Osteoblast (primary cell): ENCODE results near the gene NECTIN3. TPM values are rescaled to one million over a fixed set of nuclear protein-coding genes. Genes with fewer than 3 reads are reported as not detected.

Experiments
- DNase-seq: peaks from one replicate; pipeline ENCODE4 v3.0.0; 2011; ENCODE audit warnings: low spot score, mixed read lengths; ENCODE audit not compliant: insufficient read length; ENCODE audit errors: missing footprints
- H2AFZ ChIP-seq: 2 replicates; pipeline ENCODE4 v1.6.0; 2011; ENCODE audit warnings: mild to moderate bottlenecking, low read length
- H3K27ac ChIP-seq: 2 replicates; pipeline ENCODE4 v1.5.1; 2011; ENCODE audit warnings: mild to moderate bottlenecking, low read depth, low read length, moderate library complexity
- H3K27me3 ChIP-seq: 2 replicates; pipeline ENCODE4 v1.6.0; 2012; ENCODE audit warnings: mild to moderate bottlenecking, control low read depth, inconsistent platforms, low read length, moderate library complexity; ENCODE audit not compliant: insufficient read depth
- H3K36me3 ChIP-seq: 2 replicates; pipeline ENCODE4 v1.5.1; 2011; ENCODE audit warnings: mild to moderate bottlenecking, low read length, control low read depth, moderate library complexity; ENCODE audit not compliant: insufficient read depth
- H3K4me1 ChIP-seq: 2 replicates; pipeline ENCODE4 v1.5.1; 2011; ENCODE audit warnings: mild to moderate bottlenecking, low read length, control low read depth, moderate library complexity; ENCODE audit not compliant: insufficient read depth
- H3K4me2 ChIP-seq: 2 replicates; pipeline ENCODE4 v1.6.0; 2011; ENCODE audit warnings: mild to moderate bottlenecking, low read length; ENCODE audit not compliant: insufficient read depth
- H3K4me3 ChIP-seq: fragments of 200-600 bp; sonication (generic); 3 replicates; pipeline ENCODE4 v1.5.1; 2012; ENCODE audit warnings: mild to moderate bottlenecking, low read length, inconsistent platforms; ENCODE audit not compliant: insufficient read depth
- H3K79me2 ChIP-seq: 2 replicates; pipeline ENCODE4 v1.6.0; 2012; ENCODE audit warnings: mild to moderate bottlenecking, low read length, control low read depth, inconsistent platforms; ENCODE audit not compliant: insufficient read depth
- H3K9me3 ChIP-seq: 2 replicates; pipeline ENCODE4 v1.5.1; 2011; ENCODE audit warnings: low read depth, low read length, control low read depth
- H4K20me1 ChIP-seq: 2 replicates; pipeline ENCODE4 v1.6.0; 2012; ENCODE audit warnings: mild to moderate bottlenecking, low read length, control low read depth; ENCODE audit not compliant: insufficient read depth
- CTCF ChIP-seq: IDR thresholded peaks from 2 replicates; pipeline ENCODE4 v1.5.1; 2011; ENCODE audit warnings: mild to moderate bottlenecking, low read depth, low read length, moderate library complexity; ENCODE audit errors: extremely low read depth
- total RNA-seq: library from RNA; depleted of rRNA; stranded (reverse); fragments of >200 nt; gene quantifications from 2 replicates; pipeline ENCODE4 v1.2.3, GENCODE V29; 2012

NECTIN3 gene
- total RNA-seq, 1 donor = 39.8 TPM

GRCh38 chr3:111151438-111151837 lies 79.8 kb downstream of the NECTIN3 start:
- peaks cover 2% of the 10 kb centered on the region for H3K79me2 ChIP-seq
- H2AFZ ChIP-seq = no peak overlapping the region
- H3K27me3 ChIP-seq = no peaks in the 10 kb centered on the region
- H3K27ac ChIP-seq = no peak overlapping the region
- H3K4me3 ChIP-seq = no peak overlapping the region
- TF ChIP-seq CTCF = no peak
- no peaks in the 10 kb centered on the region for H3K9me3 ChIP-seq
- no peak for DNase-seq
- no peaks in the 10 kb centered on the region for H3K36me3 ChIP-seq
- H3K4me2 ChIP-seq = no peak overlapping the region
- no peaks in the 10 kb centered on the region for H4K20me1 ChIP-seq
- peaks cover 19% of the 10 kb centered on the region for H3K4me1 ChIP-seq

GRCh38 chr3:111152496-111152895 lies 80.9 kb downstream of the NECTIN3 start:
- H3K4me1 ChIP-seq = peaks cover 19% of the 10 kb centered on the region
- no peak for TF ChIP-seq CTCF
- DNase-seq = no peak

GRCh38 chr3:111156517-111156916 lies 84.9 kb downstream of the NECTIN3 start:
- Histone ChIP-seq H3K36me3 (no peaks in the 10 kb centered on the region), H3K79me2 (no peaks in the 10 kb centered on the region), H3K9me3 (no peaks in the 10 kb centered on the region), H3K4me2 (no peak overlapping the region), H2AFZ (no peak overlapping the region), H3K4me3 (no peak overlapping the region), H3K27me3 (no peaks in the 10 kb centered on the region), H3K4me1 (peaks cover 14% of the 10 kb centered on the region), H3K27ac (no peak overlapping the region), H4K20me1 (no peaks in the 10 kb centered on the region)
- no peak for TF ChIP-seq CTCF
- DNase-seq = no peak

More at GRCh38 chr3:111152496-111152895, 80.9 kb downstream of the NECTIN3 start:
- H4K20me1 ChIP-seq = no peaks in the 10 kb centered on the region
- H3K4me2 ChIP-seq = no peak overlapping the region
- no peak overlapping the region for H3K27ac ChIP-seq
- H3K79me2 ChIP-seq = peaks cover 2% of the 10 kb centered on the region
- H3K36me3 ChIP-seq = no peaks in the 10 kb centered on the region
- no peaks in the 10 kb centered on the region for H3K27me3 ChIP-seq
- no peak overlapping the region for H3K4me3 ChIP-seq
- H3K9me3 ChIP-seq = no peaks in the 10 kb centered on the region
- no peak overlapping the region for H2AFZ ChIP-seq

DNA sequence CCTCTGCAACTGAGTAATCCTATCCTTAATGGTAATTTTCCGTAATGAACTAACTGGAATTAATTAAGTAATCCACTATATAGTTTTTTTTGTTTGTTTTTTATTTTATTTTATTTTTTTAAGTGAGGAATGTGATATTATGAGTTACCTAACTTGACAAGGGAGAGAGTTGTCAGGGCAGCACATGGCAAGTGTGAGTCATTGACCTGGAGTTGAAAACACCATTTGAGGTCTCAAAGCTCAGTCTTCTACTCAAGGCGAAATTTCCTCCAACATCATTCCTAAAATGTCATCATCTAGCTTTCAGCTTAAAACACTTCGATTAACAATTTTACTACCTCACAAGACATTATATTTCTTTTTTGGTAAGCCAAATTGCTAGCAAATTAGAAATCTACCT lies 87.8 kb downstream of the NECTIN3 start:
- Histone ChIP-seq H3K27ac (no peak overlapping the region), H2AFZ (no peak overlapping the region), H3K27me3 (no peaks in the 10 kb centered on the region), H4K20me1 (no peaks in the 10 kb centered on the region), H3K36me3 (no peaks in the 10 kb centered on the region), H3K4me2 (no peak overlapping the region), H3K4me1 (no peaks in the 10 kb centered on the region), H3K4me3 (no peak overlapping the region), H3K9me3 (no peaks in the 10 kb centered on the region), H3K79me2 (no peaks in the 10 kb centered on the region)
- TF ChIP-seq CTCF = no peak
- DNase-seq = no peak
